Measurements from ENCODE around the gene GEMIN5. TPM values are rescaled to one million over a fixed set of nuclear protein-coding genes. Genes with fewer than 3 reads are reported as not detected.

Gene GEMIN5
- total and polyA plus RNA-seq, 2 of the 8 experiments (the other 6 are each of a cell fraction or from before 2014, with no cell fraction given), result 12.8 to 47.0 TPM

DNA sequence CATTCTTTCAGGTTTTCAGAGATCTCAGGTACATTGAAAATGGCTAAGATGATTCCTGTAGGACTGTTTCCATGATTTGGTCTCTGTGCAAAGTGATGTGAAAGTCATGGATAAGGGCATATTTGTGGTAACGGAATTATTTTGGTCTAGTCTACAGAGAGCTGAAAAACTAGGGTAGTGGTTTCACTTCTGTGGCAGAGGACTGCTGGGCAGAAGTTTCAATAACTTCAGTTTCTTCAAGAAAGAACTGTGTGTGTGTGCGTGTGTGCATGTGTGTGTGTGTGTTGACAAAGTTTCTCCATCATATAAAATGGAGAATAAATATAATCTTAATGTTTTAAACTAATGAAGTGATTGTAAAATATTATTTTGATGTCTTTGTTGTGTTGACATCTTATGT is 75.2 kb downstream of the GEMIN5 start (continued):
- no peak for TF ChIP-seq NANOG (IDR thresholded peaks at IDR 0.05; ENCODE audit: insufficient read depth, low read depth, low read length, poor library complexity, severe bottlenecking)
- TF ChIP-seq TBP (IDR thresholded peaks at IDR 0.05; ENCODE audit: low read depth, low read length), result no peak
- no peak for TF ChIP-seq MAFK (IDR thresholded peaks at IDR 0.05; ENCODE audit: low read depth, low read length)
- no peak for TF ChIP-seq SIRT6 (IDR thresholded peaks at IDR 0.05; ENCODE audit: low read length)

All from H1 (cell line).